Measurements from ENCODE around the gene WDR53. TPM values are rescaled to one million over a fixed set of nuclear protein-coding genes. Genes with fewer than 3 reads are reported as not detected.

Gene WDR53
- total RNA-seq, 2 experiments from 2014 or later: 18.4 to 20.9 TPM

GRCh38 chr3:196611761-196612483 is 43.6 kb upstream of the WDR53 start:
- Mint-ChIP-seq H3K27ac (peak overlapping the region; percentile 68), H3K4me1 (ENCODE audit: low read depth) (peaks cover 39% of the 10 kb centered on the region), H3K4me3 (peak overlapping the region; percentile 59), H3K27me3 (no peaks in the 10 kb centered on the region), H3K36me3 (ENCODE audit: low read depth) (no peaks in the 10 kb centered on the region), H3K9me3 (no peaks in the 10 kb centered on the region)
- intact Hi-C loops (cut with DNase I, micrococcal nuclease): no loop called here
- peak in 2 of 14 experiments; percentile 43 to 44 for DNase-seq
- H3K36me3 ChIP-seq (ENCODE audit: insufficient read depth, low read length): no peaks in the 10 kb centered on the region
- ChIA-PET POLR2A (interaction anchor here (0.9 to 6.8 kb wide), 8 partner anchors 18 to 82 kb away, joined by 3 to 80 read pairs (median 5); partner anchors contain the start of gene NRROS), CTCF (interaction anchor here (1.3 to 2.1 kb wide), 4 partner anchors 17 to 73 kb away, joined by 3 to 10 read pairs (median 4); no protein-coding TSS in a partner anchor)
- H3K9me3 ChIP-seq (ENCODE audit: control insufficient read depth in 1 of 2, insufficient read depth in 1 of 2, low read length in 2 of 2): no peaks in the 10 kb centered on the region
- ATAC-seq (ENCODE audit: poor library complexity): peak; percentile 8
- no peaks in the 10 kb centered on the region for H3K27me3 ChIP-seq (ENCODE audit: control insufficient read depth in 1 of 2, insufficient read depth in 2 of 2, low read length in 2 of 2)
- TF ChIP-seq, protein P1, sequence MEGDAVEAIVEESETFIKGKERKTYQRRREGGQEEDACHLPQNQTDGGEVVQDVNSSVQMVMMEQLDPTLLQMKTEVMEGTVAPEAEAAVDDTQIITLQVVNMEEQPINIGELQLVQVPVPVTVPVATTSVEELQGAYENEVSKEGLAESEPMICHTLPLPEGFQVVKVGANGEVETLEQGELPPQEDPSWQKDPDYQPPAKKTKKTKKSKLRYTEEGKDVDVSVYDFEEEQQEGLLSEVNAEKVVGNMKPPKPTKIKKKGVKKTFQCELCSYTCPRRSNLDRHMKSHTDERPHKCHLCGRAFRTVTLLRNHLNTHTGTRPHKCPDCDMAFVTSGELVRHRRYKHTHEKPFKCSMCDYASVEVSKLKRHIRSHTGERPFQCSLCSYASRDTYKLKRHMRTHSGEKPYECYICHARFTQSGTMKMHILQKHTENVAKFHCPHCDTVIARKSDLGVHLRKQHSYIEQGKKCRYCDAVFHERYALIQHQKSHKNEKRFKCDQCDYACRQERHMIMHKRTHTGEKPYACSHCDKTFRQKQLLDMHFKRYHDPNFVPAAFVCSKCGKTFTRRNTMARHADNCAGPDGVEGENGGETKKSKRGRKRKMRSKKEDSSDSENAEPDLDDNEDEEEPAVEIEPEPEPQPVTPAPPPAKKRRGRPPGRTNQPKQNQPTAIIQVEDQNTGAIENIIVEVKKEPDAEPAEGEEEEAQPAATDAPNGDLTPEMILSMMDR (IDR thresholded peaks at IDR 0.05): no peak
- H3K4me1 ChIP-seq (ENCODE audit: insufficient read depth, low read length): peaks cover 37% of the 10 kb centered on the region
- no peak overlapping the region for H3K4me3 ChIP-seq (ENCODE audit: low read length)
- peak overlapping the region in 1 of 2 donors; percentile 26 for H3K27ac ChIP-seq (ENCODE audit: low read depth in 1 of 2, low read length in 2 of 2)

GRCh38 chr3:196609805-196610515 is 41.6 kb upstream of the WDR53 start:
- Histone ChIP-seq H3K4me3 (ENCODE audit: low read length) (peak overlapping the region; percentile 3), H3K36me3 (ENCODE audit: insufficient read depth, low read length) (no peaks in the 10 kb centered on the region), H3K27ac (ENCODE audit: low read depth in 1 of 2, low read length in 2 of 2) (peak overlapping the region in 1 of 2 donors; percentile 50), H3K27me3 (ENCODE audit: control insufficient read depth in 1 of 2, insufficient read depth in 2 of 2, low read length in 2 of 2) (no peaks in the 10 kb centered on the region), H3K9me3 (ENCODE audit: control insufficient read depth in 1 of 2, insufficient read depth in 1 of 2, low read length in 2 of 2) (no peaks in the 10 kb centered on the region), H3K4me1 (ENCODE audit: insufficient read depth, low read length) (peaks cover 37% of the 10 kb centered on the region)
- Mint-ChIP-seq H3K4me1 (ENCODE audit: low read depth) (peaks cover 40% of the 10 kb centered on the region), H3K27me3 (no peaks in the 10 kb centered on the region), H3K9me3 (no peaks in the 10 kb centered on the region), H3K36me3 (ENCODE audit: low read depth) (no peaks in the 10 kb centered on the region), H3K4me3 (peak overlapping the region; percentile 69), H3K27ac (peak overlapping the region; percentile 74)
- ATAC-seq (ENCODE audit: poor library complexity) (peak; percentile 16), DNase-seq (peak in 3 of 14 experiments; percentile 22 to 53 (median 36))
- POLR2A ChIA-PET: interaction anchor here (0.6 to 6.8 kb wide), 17 partner anchors 11 to 332 kb away, joined by 3 to 80 read pairs (median 5); partner anchors contain the start of genes CEP19, FBXO45, NCBP2 and NRROS
- CTCF ChIA-PET: interaction anchor here (0.6 to 3.0 kb wide), 34 partner anchors 8 to 332 kb away, joined by 3 to 67 read pairs (median 4); partner anchors contain the start of genes NCBP2, NRROS and PAK2
- TF ChIP-seq, protein P1 (IDR thresholded peaks at IDR 0.05): no peak
- intact Hi-C loops (cut with DNase I, micrococcal nuclease): loop anchor here (1.0 to 10.0 kb wide), 6 partner anchors 22 to 361 kb away; partner anchors contain the start of gene NCBP2 (in 1 of the 2)

- DNase-seq (peak; percentile 89 to 98 (median 94)), ATAC-seq (ENCODE audit: poor library complexity) (peak; percentile 74)
- intact Hi-C loops (cut with DNase I, micrococcal nuclease): loop anchor here (1.0 to 10.0 kb wide), 6 partner anchors 23 to 361 kb away; partner anchors contain the start of gene NCBP2 (in 1 of the 2)
- no peaks in the 10 kb centered on the region for H3K9me3 Mint-ChIP-seq
- H3K4me1 Mint-ChIP-seq (ENCODE audit: low read depth): peaks cover 46% of the 10 kb centered on the region
- H3K4me1 ChIP-seq (ENCODE audit: insufficient read depth, low read length): peaks cover 42% of the 10 kb centered on the region
- H3K27ac Mint-ChIP-seq: peak overlapping the region; percentile 74
- H3K27me3 Mint-ChIP-seq: no peaks in the 10 kb centered on the region
- H3K4me3 Mint-ChIP-seq: peak overlapping the region; percentile 69
- POLR2A ChIA-PET: interaction anchor here (0.7 to 6.8 kb wide), 15 partner anchors 11 to 333 kb away, joined by 3 to 80 read pairs (median 5); partner anchors contain the start of genes CEP19, FBXO45, NCBP2 and NRROS
- no peaks in the 10 kb centered on the region for H3K9me3 ChIP-seq (ENCODE audit: control insufficient read depth in 1 of 2, insufficient read depth in 1 of 2, low read length in 2 of 2)
- H3K4me3 ChIP-seq (ENCODE audit: low read length): peak overlapping the region; percentile 3
- H3K36me3 ChIP-seq (ENCODE audit: insufficient read depth, low read length): no peaks in the 10 kb centered on the region
- H3K27me3 ChIP-seq (ENCODE audit: control insufficient read depth in 1 of 2, insufficient read depth in 2 of 2, low read length in 2 of 2): no peaks in the 10 kb centered on the region
- TF ChIP-seq, protein P1 (IDR thresholded peaks at IDR 0.05): peak; percentile 99
- peak overlapping the region in 1 of 2 donors; percentile 50 for H3K27ac ChIP-seq (ENCODE audit: low read depth in 1 of 2, low read length in 2 of 2)
- CTCF ChIA-PET: interaction anchor here (0.6 to 3.0 kb wide), 34 partner anchors 8 to 333 kb away, joined by 3 to 67 read pairs (median 4); partner anchors contain the start of genes NCBP2, NRROS and PAK2
- no peaks in the 10 kb centered on the region for H3K36me3 Mint-ChIP-seq (ENCODE audit: low read depth)
These were observed 41.0 kb upstream of the WDR53 start for GRCh38 chr3:196609343-196609775.

All from CD4-positive, alpha-beta T cell (primary cell).